LNCAP (cell line): ENCODE measurements around the gene CENPL.

ENCODE experiments used
- TF ChIP-seq, protein P1 (sequence below): fragments of 450-650 bp; IDR thresholded peaks from 2 replicates; pipeline ENCODE4 v1.5.1; 2017; ENCODE audit warnings: mild to moderate bottlenecking

Gene CENPL

DNA sequence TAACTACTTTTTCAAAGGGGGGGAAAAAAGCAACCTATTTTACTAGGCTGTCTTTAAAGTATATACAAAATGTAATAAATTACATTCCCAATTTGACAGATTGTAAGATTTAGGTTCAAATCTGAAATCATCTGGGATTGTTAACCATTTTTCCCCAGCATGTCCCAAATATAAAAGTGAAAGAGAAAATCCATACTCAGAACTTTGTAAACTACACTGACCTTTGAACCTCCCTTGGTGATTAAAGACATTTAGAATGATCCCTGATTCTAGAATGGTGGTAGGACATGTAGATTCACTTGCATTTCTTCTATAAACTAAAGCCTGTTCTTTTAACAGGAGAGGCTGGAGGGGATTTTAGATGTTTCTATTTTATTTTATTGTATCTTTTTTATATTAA lies 70.9 kb downstream of the CENPL start:
- TF ChIP-seq, protein P1, sequence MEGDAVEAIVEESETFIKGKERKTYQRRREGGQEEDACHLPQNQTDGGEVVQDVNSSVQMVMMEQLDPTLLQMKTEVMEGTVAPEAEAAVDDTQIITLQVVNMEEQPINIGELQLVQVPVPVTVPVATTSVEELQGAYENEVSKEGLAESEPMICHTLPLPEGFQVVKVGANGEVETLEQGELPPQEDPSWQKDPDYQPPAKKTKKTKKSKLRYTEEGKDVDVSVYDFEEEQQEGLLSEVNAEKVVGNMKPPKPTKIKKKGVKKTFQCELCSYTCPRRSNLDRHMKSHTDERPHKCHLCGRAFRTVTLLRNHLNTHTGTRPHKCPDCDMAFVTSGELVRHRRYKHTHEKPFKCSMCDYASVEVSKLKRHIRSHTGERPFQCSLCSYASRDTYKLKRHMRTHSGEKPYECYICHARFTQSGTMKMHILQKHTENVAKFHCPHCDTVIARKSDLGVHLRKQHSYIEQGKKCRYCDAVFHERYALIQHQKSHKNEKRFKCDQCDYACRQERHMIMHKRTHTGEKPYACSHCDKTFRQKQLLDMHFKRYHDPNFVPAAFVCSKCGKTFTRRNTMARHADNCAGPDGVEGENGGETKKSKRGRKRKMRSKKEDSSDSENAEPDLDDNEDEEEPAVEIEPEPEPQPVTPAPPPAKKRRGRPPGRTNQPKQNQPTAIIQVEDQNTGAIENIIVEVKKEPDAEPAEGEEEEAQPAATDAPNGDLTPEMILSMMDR = no peak
